ENCODE results near the gene NSD1. TPM values are rescaled to one million over a fixed set of nuclear protein-coding genes. Genes with fewer than 3 reads are reported as not detected.
A peak's percentile ranks its signal among the peaks of the same experiment; 100 is the strongest.

NSD1 gene
- total RNA-seq, 4 donors from 2014 or later, result 25.4 to 32.7 (median 29.0) TPM

GRCh38 chr5:177347699-177348098 lies 214.1 kb downstream of the NSD1 start:
- peaks cover 27 to 34% of the 10 kb centered on the region in 2 donors for H3K4me1 ChIP-seq

GRCh38 chr5:177349362-177349647 lies 215.7 kb downstream of the NSD1 start:
- Histone ChIP-seq H3K4me1 (peaks cover 27 to 34% of the 10 kb centered on the region in 2 donors), H3K27me3 (no peaks in the 10 kb centered on the region), H3K9me3 (no peaks in the 10 kb centered on the region), H3K4me3 (no peak overlapping the region), H3K36me3 (peaks cover 0 to 8% of the 10 kb centered on the region in 2 donors), H3K27ac (no peak overlapping the region)
- in situ Hi-C loops (cut with MboI; ENCODE audit: low sequenced_read_pairs in 4 of 4) (no loop called here), intact Hi-C loops (cut with DNase I; ENCODE audit: low total_unique reads) (no loop called here)
- no peak for ATAC-seq
- TF ChIP-seq POLR2A (IDR thresholded peaks at IDR 0.05), result no peak
- no peak for TF ChIP-seq CTCF (IDR thresholded peaks at IDR 0.05 in 4 of 5, conservative IDR thresholded peaks at IDR 0.05 in 1 of 5)
- no peak for DNase-seq

More at GRCh38 chr5:177347699-177348098, 214.1 kb downstream of the NSD1 start:
- no peaks in the 10 kb centered on the region for H3K27me3 ChIP-seq
- in situ Hi-C loops (cut with MboI; ENCODE audit: low sequenced_read_pairs in 4 of 4), result no loop called here
- intact Hi-C loops (cut with DNase I; ENCODE audit: low total_unique reads), result no loop called here
- H3K27ac ChIP-seq, result no peak overlapping the region
- no peaks in the 10 kb centered on the region for H3K9me3 ChIP-seq
- peaks cover 0 to 8% of the 10 kb centered on the region in 2 donors for H3K36me3 ChIP-seq
- TF ChIP-seq POLR2A (IDR thresholded peaks at IDR 0.05), result no peak
- TF ChIP-seq CTCF (IDR thresholded peaks at IDR 0.05 in 4 of 5, conservative IDR thresholded peaks at IDR 0.05 in 1 of 5), result no peak
- no peak overlapping the region for H3K4me3 ChIP-seq
- ATAC-seq (no peak), DNase-seq (no peak)

DNA sequence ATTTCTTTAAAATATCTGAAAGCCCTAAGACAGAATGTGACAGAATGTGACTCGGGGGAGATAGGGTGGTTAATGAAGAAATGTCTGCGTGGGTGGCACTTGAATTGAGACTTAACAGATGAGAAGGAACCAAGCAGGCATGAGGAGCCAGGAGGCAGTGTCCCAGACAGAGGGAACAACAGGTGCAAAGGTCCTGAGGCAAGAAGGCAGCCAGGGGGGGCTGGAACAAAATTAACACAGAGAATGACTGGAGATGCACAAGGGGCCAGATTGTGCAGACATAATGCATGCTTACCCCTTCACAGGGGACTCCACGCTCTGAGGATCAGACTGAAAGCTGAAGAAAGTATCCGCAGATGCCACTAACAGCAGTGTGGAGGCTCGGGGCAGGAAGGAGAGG lies 216.2 kb downstream of the NSD1 start:
- Histone ChIP-seq H3K36me3 (peaks cover 0 to 8% of the 10 kb centered on the region in 2 donors), H3K4me1 (peaks cover 27 to 34% of the 10 kb centered on the region in 2 donors), H3K27me3 (no peaks in the 10 kb centered on the region), H3K4me3 (peak overlapping the region in 1 of 4 donors; percentile 90), H3K9me3 (no peaks in the 10 kb centered on the region), H3K27ac (no peak overlapping the region)
- intact Hi-C loops (cut with DNase I; ENCODE audit: low total_unique reads) (loop anchor here (2.0 kb wide), 1 partner anchor 47 kb away; the partner anchor contains the start of genes PRELID1 and RAB24), in situ Hi-C loops (cut with MboI; ENCODE audit: low sequenced_read_pairs in 4 of 4) (no loop called here)
- no peak for DNase-seq
- no peak for ATAC-seq
- TF ChIP-seq CTCF (IDR thresholded peaks at IDR 0.05 in 4 of 5, conservative IDR thresholded peaks at IDR 0.05 in 1 of 5), result no peak
- TF ChIP-seq POLR2A (IDR thresholded peaks at IDR 0.05), result no peak

Other genes with a start within 250 kb of the NSD1 start
- 1 to 10 TPM in 3 of 4 donors, under 1 TPM in 1; 0.53 to 2.6 (median 2.4) TPM for gene HK3, start 234.4 kb upstream of the NSD1 start, total RNA-seq
- 10 to 100 TPM; 10.4 to 24.3 (median 20.2) TPM for gene UIMC1, start 127.0 kb upstream of the NSD1 start, total RNA-seq
- 1 to 10 TPM; 5.2 to 8.0 (median 6.8) TPM for gene ZNF346, start 111.1 kb upstream of the NSD1 start, total RNA-seq
- gene FGFR4, start 46.9 kb upstream of the NSD1 start, total RNA-seq, result 1 to 10 TPM in 3 of 4 donors, under 1 TPM in 1; 0.56 to 5.0 (median 2.5) TPM
- gene RAB24, start 169.9 kb downstream of the NSD1 start, total RNA-seq, result 10 to 100 TPM; 11.4 to 22.8 (median 14.5) TPM
- gene PRELID1, start 170.0 kb downstream of the NSD1 start, total RNA-seq, result 10 to 100 TPM; 13.4 to 45.8 (median 28.2) TPM
- gene MXD3, start 178.1 kb downstream of the NSD1 start, total RNA-seq, result 1 to 10 TPM in 3 of 4 donors, under 1 TPM in 1; 0.90 to 7.8 (median 3.5) TPM
- 100 to 1,000 TPM in 1 of 4 donors, 10 to 100 TPM in 3; 70.2 to 109 (median 86.6) TPM for gene LMAN2, start 217.9 kb downstream of the NSD1 start, total RNA-seq
- 10 to 100 TPM in 1 of 4 donors, 1 to 10 TPM in 3; 1.6 to 25.9 (median 5.0) TPM for gene RGS14, start 224.2 kb downstream of the NSD1 start, total RNA-seq

All from gastrocnemius medialis (tissue), 4 donors.